ENCODE results near the gene CDH4. TPM values are rescaled to one million over a fixed set of nuclear protein-coding genes. Genes with fewer than 3 reads are reported as not detected.

CDH4 gene
- total RNA-seq, 1 donor: 0.18 TPM

GRCh38 chr20:61631751-61632150, 379.7 kb downstream of the CDH4 start:
- no peak for DNase-seq (ENCODE audit: low read depth)
- no peak for TF ChIP-seq CTCF (IDR thresholded peaks at IDR 0.05; ENCODE audit: insufficient read depth, low read length)

GRCh38 chr20:61633004-61633403, 380.9 kb downstream of the CDH4 start:
- TF ChIP-seq CTCF (IDR thresholded peaks at IDR 0.05; ENCODE audit: insufficient read depth, low read length): no peak
- DNase-seq (ENCODE audit: low read depth): no peak
- H3K4me3 ChIP-seq (ENCODE audit: low read depth, low read length): no peak overlapping the region

More at GRCh38 chr20:61631751-61632150, 379.7 kb downstream of the CDH4 start:
- no peak overlapping the region for H3K4me3 ChIP-seq (ENCODE audit: low read depth, low read length)

DNA sequence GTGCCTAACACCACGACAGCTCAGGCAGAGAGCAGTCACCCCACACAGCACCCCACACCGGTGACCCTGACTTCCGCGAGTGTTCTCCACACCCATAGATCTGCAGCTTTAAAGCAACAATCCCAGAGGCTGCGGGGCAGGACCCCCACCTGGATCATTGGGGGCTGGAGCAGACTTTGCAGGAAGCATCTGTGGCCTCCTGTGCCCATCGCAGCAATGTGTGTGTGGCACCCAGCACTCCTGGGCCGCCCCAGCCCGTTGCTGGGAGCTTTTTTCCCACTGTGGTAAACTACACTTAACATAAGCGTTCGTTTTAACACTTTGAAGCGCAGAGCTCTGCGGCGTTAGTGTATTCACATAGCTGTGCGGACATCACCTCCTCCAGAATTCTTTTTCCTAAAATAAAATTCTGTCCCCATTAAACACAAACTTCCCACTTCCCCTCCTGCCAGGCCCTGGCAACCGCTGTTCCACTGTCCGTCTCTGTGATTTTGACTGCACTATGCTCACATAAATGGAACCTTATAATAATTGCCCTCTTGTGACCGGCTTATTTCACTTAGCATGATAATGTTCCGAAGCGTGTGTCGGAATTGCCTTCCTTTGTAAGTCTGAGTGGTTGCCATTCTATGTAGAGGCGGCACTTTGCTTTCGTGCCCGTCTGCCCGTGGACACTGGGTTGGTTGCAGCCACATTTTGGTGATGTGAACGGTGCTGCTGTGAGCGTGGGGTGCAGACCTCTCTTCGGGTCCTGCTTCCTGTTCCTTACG, 382.5 kb downstream of the CDH4 start:
- TF ChIP-seq CTCF (IDR thresholded peaks at IDR 0.05; ENCODE audit: insufficient read depth, low read length): no peak
- H3K4me3 ChIP-seq (ENCODE audit: low read depth, low read length): no peak overlapping the region
- no peak for DNase-seq (ENCODE audit: low read depth)

- TF ChIP-seq CTCF (IDR thresholded peaks at IDR 0.05; ENCODE audit: insufficient read depth, low read length): no peak
- H3K4me3 ChIP-seq (ENCODE audit: low read depth, low read length): no peak overlapping the region
- DNase-seq (ENCODE audit: low read depth): no peak
Observed at GRCh38 chr20:61635721-61636455, 383.8 kb downstream of the CDH4 start.

DNA sequence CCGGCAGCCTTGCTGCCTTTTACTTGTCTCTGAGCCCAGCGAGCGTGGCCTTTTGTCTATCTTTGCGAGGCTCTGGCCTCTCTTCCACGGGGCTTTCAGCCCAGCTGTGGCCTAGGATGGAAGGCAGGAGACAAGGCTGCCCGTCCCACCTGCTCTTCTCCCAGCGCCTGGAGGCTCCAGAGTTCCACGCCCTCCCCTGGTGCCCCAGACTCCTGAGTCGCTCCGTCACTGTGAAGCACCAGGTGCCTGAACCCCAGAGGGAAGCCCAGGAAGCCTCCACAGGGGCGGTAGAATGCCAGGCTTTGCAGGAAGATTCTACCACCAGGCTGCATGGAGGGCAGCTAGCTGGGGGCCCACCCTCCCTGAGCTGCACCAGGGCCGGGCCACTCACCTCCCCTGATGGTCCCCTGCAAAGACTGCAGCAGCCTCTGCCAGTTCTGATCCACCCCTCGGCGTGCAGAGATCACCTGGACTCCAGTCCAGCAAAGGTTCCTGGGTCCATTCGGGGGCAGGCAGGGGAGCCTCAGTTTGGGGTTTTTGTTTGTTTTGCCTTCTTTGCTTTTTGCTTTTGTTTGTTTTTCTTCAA, 384.6 kb downstream of the CDH4 start:
- no peak overlapping the region for H3K4me3 ChIP-seq (ENCODE audit: low read depth, low read length)
- TF ChIP-seq CTCF (IDR thresholded peaks at IDR 0.05; ENCODE audit: insufficient read depth, low read length): no peak
- DNase-seq (ENCODE audit: low read depth): no peak

DNA sequence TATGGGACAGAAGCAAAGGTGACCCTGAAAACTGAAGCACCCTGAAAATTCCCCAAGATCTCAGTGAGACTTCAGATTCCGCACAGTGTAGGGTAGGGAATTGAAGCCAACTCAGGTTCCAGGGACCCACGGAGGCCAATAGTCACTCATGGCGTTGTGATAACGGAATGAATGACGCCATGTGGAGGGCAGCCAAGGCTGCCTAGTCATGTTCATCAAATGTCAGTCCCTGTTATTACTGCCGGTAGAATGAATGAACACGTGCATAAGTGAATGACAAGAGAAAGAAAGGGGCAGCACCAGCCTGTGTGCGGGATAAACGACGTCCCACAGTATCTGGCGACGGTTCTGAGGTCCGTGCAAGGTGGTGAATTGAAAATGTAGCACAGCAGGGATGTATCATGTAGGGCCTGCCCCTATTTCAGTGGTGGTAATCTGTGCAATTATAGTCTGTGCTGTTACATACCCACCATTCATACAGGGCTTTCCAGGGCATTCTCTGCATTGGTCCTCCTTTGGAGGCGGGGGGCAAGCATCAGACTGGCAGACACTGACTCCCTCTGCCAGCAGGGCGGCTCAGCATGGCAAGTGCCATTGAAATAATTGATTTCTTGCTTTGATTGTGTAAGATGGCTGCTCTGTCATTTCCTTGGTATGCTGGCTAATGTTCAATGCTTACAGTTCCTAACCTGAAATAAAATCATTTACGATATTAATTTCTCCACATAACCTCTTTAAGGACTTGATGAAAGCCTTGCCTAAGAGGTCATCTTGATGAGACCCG, 386.9 kb downstream of the CDH4 start:
- DNase-seq (ENCODE audit: low read depth): no peak
- no peak for TF ChIP-seq CTCF (IDR thresholded peaks at IDR 0.05; ENCODE audit: insufficient read depth, low read length)
- no peak overlapping the region for H3K4me3 ChIP-seq (ENCODE audit: low read depth, low read length)
